K562 (cell line): ENCODE data around the gene AMOT. TPM values are rescaled to one million over a fixed set of nuclear protein-coding genes. Genes with fewer than 3 reads are reported as not detected.

Experiments used
- ATAC-seq: fragments of 200-7000 bp; cut with Tn5 transposase; 3 replicates; pipeline ENCODE4 v1.9.1; 2020; ENCODE audit warnings: moderate library complexity
- BruUV-seq: library from RNA; stranded (reverse); fragments of 400-500 nt; replicated peaks from 2 replicates; lab custom pipeline; 2021; lab: Mats Ljungman, UMichigan
- CTCF ChIA-PET: fragments of 300-600 bp; formaldehyde crosslinking; extraction: SDS; loops from one replicate; lab custom pipeline; 2021; ENCODE audit warnings: low intra/inter-chr PET ratio; lab: Yijun Ruan, JAX
- POLR2A ChIA-PET: fragments of 300-600, 350-650 bp; sonication (Branson Sonifier 250); formaldehyde crosslinking; extraction: SDS; loops from one replicate; lab custom pipeline; 2021; ENCODE audit warnings: antibody characterized with exemption, inconsistent platforms; lab: Yijun Ruan, JAX
- DNase-seq, 4 experiments: peaks; one replicate each; pipeline versions ENCODE4 v3.0.0 to v3.0.0-alpha.2; 2011 to 2018; ENCODE audit warnings: low spot score in 3 of 4, mixed read lengths in 3 of 4; ENCODE audit errors: extremely low read depth in 1 of 4
- FAIRE-seq: peaks from 2 replicates; lab custom pipeline; 2011; peaks lifted over from hg19 to GRCh38; lab: Jason Lieb, UNC
- H2AFZ ChIP-seq: 2 replicates; pipeline ENCODE4 v1.6.0; 2011; ENCODE audit warnings: low read depth, low read length, control low read depth, inconsistent platforms
- H3K27ac ChIP-seq: fragments of 200-600 bp; 3 replicates; pipeline ENCODE4 v1.8.0; 2011; ENCODE audit warnings: low read depth, mild to moderate bottlenecking, control low read depth, inconsistent platforms, low read length, moderate library complexity, mixed read lengths; ENCODE audit errors: extremely low read depth
- H3K27me3 ChIP-seq, 2 experiments: fragments of 300-600 bp in 1 of 2; 2 replicates in 1 of 2; 3 replicates in 1 of 2; pipeline versions ENCODE4 v1.6.0 to v1.8.0; 2011; ENCODE audit warnings: inconsistent platforms in 2 of 2, low read length in 2 of 2, mild to moderate bottlenecking in 1 of 2, mixed read lengths in 1 of 2, moderate library complexity in 1 of 2; ENCODE audit not compliant: control insufficient read depth in 2 of 2, insufficient read depth in 2 of 2
- H3K36me3 ChIP-seq: fragments of 300-600 bp; 3 replicates; pipeline ENCODE4 v1.8.0; 2011; ENCODE audit warnings: mild to moderate bottlenecking, low read length, inconsistent platforms; ENCODE audit not compliant: control insufficient read depth, insufficient read depth
- H3K4me1 ChIP-seq, 2 experiments: fragments of 200-600 bp in 1 of 2; replicated peaks in 1 of 2; 2 replicates in 1 of 2; 3 replicates in 1 of 2; pipeline versions ENCODE4 v1.5.1 to v1.8.0; 2011; ENCODE audit warnings: inconsistent platforms in 2 of 2, low read length in 2 of 2, mild to moderate bottlenecking in 1 of 2, mixed read lengths in 1 of 2, moderate library complexity in 1 of 2; ENCODE audit not compliant: control insufficient read depth in 2 of 2, insufficient read depth in 2 of 2
- H3K4me2 ChIP-seq: 2 replicates; pipeline ENCODE4 v1.6.1; 2011; ENCODE audit warnings: low read length, control low read depth, inconsistent platforms, mixed read lengths; ENCODE audit not compliant: insufficient read depth
- H3K4me3 ChIP-seq: fragments of 200-600 bp; sonication (generic), shearing (Covaris generic); 2 replicates; pipeline ENCODE4 v1.5.1; 2016; ENCODE audit warnings: control low read depth, inconsistent platforms
- H3K79me2 ChIP-seq: fragments of 200-600 bp; 3 replicates; pipeline ENCODE4 v1.8.0; 2011; ENCODE audit warnings: low read length, inconsistent platforms; ENCODE audit not compliant: control insufficient read depth, insufficient read depth
- H3K9ac ChIP-seq, 2 experiments: 2 replicates each; pipeline versions ENCODE4 v1.6.0 to v1.6.1; 2011; ENCODE audit warnings: low read depth in 2 of 2, low read length in 2 of 2, control low read depth in 1 of 2, inconsistent platforms in 1 of 2, mild to moderate bottlenecking in 1 of 2, mixed read lengths in 1 of 2; ENCODE audit not compliant: insufficient read depth in 1 of 2
- H3K9me1 ChIP-seq: one replicate; pipeline ENCODE4 v1.6.0; 2011; ENCODE audit warnings: inconsistent platforms, mild to moderate bottlenecking, low read length, moderate library complexity; ENCODE audit not compliant: control insufficient read depth, insufficient read depth
- H3K9me3 ChIP-seq: replicated peaks from 2 replicates; pipeline ENCODE4 v1.5.1; 2011; ENCODE audit warnings: low read depth, low read length, inconsistent platforms; ENCODE audit not compliant: control insufficient read depth, insufficient read depth
- H4K20me1 ChIP-seq: replicated peaks from 2 replicates; pipeline ENCODE4 v1.6.1; 2011; ENCODE audit warnings: low read length, inconsistent platforms, mixed read lengths; ENCODE audit not compliant: control insufficient read depth, insufficient read depth
- CAMTA2 ChIP-seq: fragments of 250-450 bp; sonication (Bioruptor Pico); conservative IDR thresholded peaks from 2 replicates; pipeline ENCODE4 v1.5.1; 2022
- CEBPZ ChIP-seq: fragments of 150-350 bp; IDR thresholded peaks from 2 replicates; pipeline ENCODE4 v1.6.1; 2014; ENCODE audit warnings: low read depth, mild to moderate bottlenecking, low read length, borderline replicate concordance
- CHCHD3 ChIP-seq: fragments of 250-450 bp; sonication (Bioruptor Pico); IDR thresholded peaks from 2 replicates; pipeline ENCODE4 v2.1.2; 2022; ENCODE audit warnings: mild to moderate bottlenecking
- E2F4 ChIP-seq: sonication (generic); formaldehyde crosslinking; IDR thresholded peaks from 2 replicates; pipeline ENCODE4 v1.8.0; 2022; ENCODE audit warnings: mild to moderate bottlenecking, low read depth, missing genetic modification reagents
- ETV1 ChIP-seq: fragments of 450-650 bp; conservative IDR thresholded peaks from 2 replicates; pipeline ENCODE4 v1.6.1; 2016; ENCODE audit warnings: missing genetic modification characterization, control low read depth, low read depth, missing compliant biosample characterization
- GABPA ChIP-seq: fragments of 200-800 bp; sonication (Bioruptor generic); conservative IDR thresholded peaks from 2 replicates; pipeline ENCODE4 v1.6.1; 2016; ENCODE audit warnings: low read depth, missing genetic modification characterization, missing compliant biosample characterization
- HDAC1 ChIP-seq, 2 experiments: fragments of 450-650 bp; IDR thresholded peaks; 2 replicates each; pipeline ENCODE4 v1.6.1; 2016 to 2017; ENCODE audit warnings: inconsistent platforms in 1 of 2, mild to moderate bottlenecking in 1 of 2, moderate library complexity in 1 of 2
- ID3 ChIP-seq, 2 experiments: fragments of 250-450 bp in 1 of 2; fragments of 450-650 bp in 1 of 2; sonication (Bioruptor Pico) in 1 of 2; IDR thresholded peaks; 2 replicates each; pipeline versions ENCODE4 v1.6.1 to v1.8.0; 2016 to 2021; ENCODE audit warnings: mild to moderate bottlenecking in 2 of 2, moderate library complexity in 2 of 2, missing compliant biosample characterization in 1 of 2, missing genetic modification characterization in 1 of 2
- IRF9 ChIP-seq: fragments of 450-650 bp; IDR thresholded peaks from 2 replicates; pipeline ENCODE4 v1.6.1; 2016; ENCODE audit warnings: missing biosample characterization, missing genetic modification characterization
- MAFK ChIP-seq: IDR thresholded peaks from 2 replicates; pipeline ENCODE4 v1.6.1; 2011; ENCODE audit warnings: low read length, improper control_type of control experiment
- POLR2AphosphoS2 ChIP-seq: IDR thresholded peaks from 2 replicates; pipeline ENCODE4 v1.6.1; 2012; ENCODE audit warnings: low read length, improper control_type of control experiment
- SAFB2 ChIP-seq: fragments of 200-400 bp; formaldehyde crosslinking; IDR thresholded peaks from 2 replicates; pipeline ENCODE4 v1.6.1; 2018; ENCODE audit warnings: borderline replicate concordance, low read length, low read depth, moderate library complexity; ENCODE audit not compliant: severe bottlenecking
- XRCC3 ChIP-seq: fragments of 450-650 bp; IDR thresholded peaks from 2 replicates; pipeline ENCODE4 v1.6.1; 2017; ENCODE audit warnings: mild to moderate bottlenecking, moderate library complexity
- ZFP91 ChIP-seq: sonication (generic); formaldehyde crosslinking; IDR thresholded peaks from 2 replicates; pipeline ENCODE4 v1.8.0; 2022; ENCODE audit warnings: mild to moderate bottlenecking, missing genetic modification reagents
- ZKSCAN1 ChIP-seq: fragments of 150-350 bp; IDR thresholded peaks from 2 replicates; pipeline ENCODE4 v1.6.1; 2016; ENCODE audit warnings: low read depth, low read length
- WGBS: fragments of 100-300 bp; shearing (Covaris generic); methylation state at CpG from one replicate; pipeline ENCODE4 v1.1.6; 2016; ENCODE audit warnings: low coverage, mixed read lengths; ENCODE audit not compliant: insufficient coverage; ENCODE audit errors: missing lambda C conversion rate; 5-methylcytosine and 5-hydroxymethylcytosine counted together
- in situ Hi-C: fragments of 300-500 bp; cut with MboI; formaldehyde crosslinking; loops from 4 replicates; pipeline ENCODE4 v1.15.0; 2018; ENCODE audit warnings: inconsistent platforms, mixed read lengths
- intact Hi-C: fragments of 100-400 bp; cut with micrococcal nuclease; formaldehyde crosslinking; loops from 2 replicates; pipeline ENCODE4 v1.14.2; 2022
- polyA plus RNA-seq, 8 experiments: library from polyadenylated mRNA; depleted of rRNA in 4 of 8; stranded (reverse) in 5 of 8; unstranded in 3 of 8; fragments of >200 nt; fragmentation: Nextera tagmentation in 2 of 8; fragmentation: Illumina TruSeq in 1 of 8; extraction: Ambion mirVana in 2 of 8; extraction: Trizol in 1 of 8; gene quantifications; 2 replicates each; pipeline versions ENCODE4 v1.2.1 to v1.2.3, GENCODE V29; 2011 to 2014; ENCODE audit warnings: inconsistent platforms in 1 of 8, missing spikeins in 1 of 8
- total RNA-seq, 7 experiments: library from RNA; depleted of rRNA in 6 of 7; stranded (reverse); fragments of >200 nt in 6 of 7; fragmentation: Illumina TruSeq in 2 of 7; extraction: Trizol in 2 of 7; gene quantifications; 2 replicates each; pipeline versions ENCODE4 v1.2.1 to v1.2.3, GENCODE V29; 2011 to 2021; ENCODE audit warnings: low replicate concordance in 1 of 7

AMOT gene
- total and polyA plus RNA-seq, 9 of the 15 experiments (the other 6 are each of a cell fraction or from before 2014, with no cell fraction given): 0.04 TPM; not detected in 8

- ATAC-seq (no peak), DNase-seq (no peak), FAIRE-seq (no peak)
- no peak overlapping the region for H3K9ac ChIP-seq
- POLR2A ChIA-PET: no interaction called here
- H3K36me3 ChIP-seq: no peaks in the 10 kb centered on the region
- no peaks in the 10 kb centered on the region; a peak in 1 of 5 replicates for H3K27me3 ChIP-seq
- H3K79me2 ChIP-seq: no peaks in the 10 kb centered on the region
- no peaks in the 10 kb centered on the region for H3K9me1 ChIP-seq
- WGBS: 0% methylated on average over 1 of the region's 1 CpG
- CTCF ChIA-PET: no interaction called here
- H3K27ac ChIP-seq: no peak overlapping the region
- H2AFZ ChIP-seq: no peak overlapping the region
- H3K4me2 ChIP-seq: no peak overlapping the region
- H4K20me1 ChIP-seq: no peaks in the 10 kb centered on the region
- no peaks in the 10 kb centered on the region for H3K9me3 ChIP-seq
- in situ Hi-C loops: no loop called here
- intact Hi-C loops: no loop called here
- H3K4me3 ChIP-seq: no peak overlapping the region
- H3K4me1 ChIP-seq: no peaks in the 10 kb centered on the region
- no TSS peak for BruUV-seq
- TF ChIP-seq E2F4 (CRISPR knock-in tag) (no peak), HDAC1 (IDR thresholded peaks at IDR 0.05) (no peak), CAMTA2 (CRISPR knock-in tag) (no peak), MAFK (no peak), IRF9 (no peak), ID3 (CRISPR knock-in tag; IDR thresholded peaks at IDR 0.05) (no peak), ID3 (tag; IDR thresholded peaks at IDR 0.05) (no peak), ETV1 (no peak), GABPA (no peak), XRCC3 (no peak), SAFB2 (no peak), ZKSCAN1 (no peak), CEBPZ (no peak), CHCHD3 (CRISPR knock-in tag) (no peak), POLR2AphosphoS2 (no peak), ZFP91 (CRISPR knock-in tag) (no peak)
These were observed 5.6 kb downstream of the AMOT start for GRCh38 chrX:112835019-112835418.
